D341Med (cell line): Measurements from ENCODE around the gene SHC2.
A peak's percentile ranks its signal among the peaks of the same experiment; 100 is the strongest.
"Not testable (repeated sequence)": the region's sequence is repeated elsewhere in the genome, so short reads cannot be mapped to it uniquely, and the experiment has no call there.

Experiments
- DNase-seq: peaks from one replicate; pipeline ENCODE4 v3.0.0; 2012; ENCODE audit warnings: low spot score

The SHC2 gene

DNA sequence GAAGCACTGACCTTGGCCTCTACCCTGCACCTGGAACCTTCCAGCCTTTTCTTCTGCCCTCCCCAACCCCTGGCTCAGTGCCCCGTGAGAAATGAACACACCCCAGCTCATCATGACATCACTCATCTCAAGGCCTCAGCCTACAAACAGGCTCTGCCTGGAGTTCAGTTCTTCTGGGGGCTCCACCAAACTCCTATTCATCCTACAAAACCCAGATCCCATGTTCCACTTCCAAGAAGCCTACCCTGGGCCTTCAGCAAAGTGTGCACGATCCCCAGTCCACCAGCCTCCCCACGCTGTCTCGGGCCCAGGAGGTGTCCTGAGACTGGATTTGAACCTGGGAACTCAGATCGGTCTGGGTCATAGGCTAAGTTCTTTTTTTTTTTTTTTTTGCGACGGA, 9.0 kb upstream of the SHC2 start:
- no peak for DNase-seq

DNA sequence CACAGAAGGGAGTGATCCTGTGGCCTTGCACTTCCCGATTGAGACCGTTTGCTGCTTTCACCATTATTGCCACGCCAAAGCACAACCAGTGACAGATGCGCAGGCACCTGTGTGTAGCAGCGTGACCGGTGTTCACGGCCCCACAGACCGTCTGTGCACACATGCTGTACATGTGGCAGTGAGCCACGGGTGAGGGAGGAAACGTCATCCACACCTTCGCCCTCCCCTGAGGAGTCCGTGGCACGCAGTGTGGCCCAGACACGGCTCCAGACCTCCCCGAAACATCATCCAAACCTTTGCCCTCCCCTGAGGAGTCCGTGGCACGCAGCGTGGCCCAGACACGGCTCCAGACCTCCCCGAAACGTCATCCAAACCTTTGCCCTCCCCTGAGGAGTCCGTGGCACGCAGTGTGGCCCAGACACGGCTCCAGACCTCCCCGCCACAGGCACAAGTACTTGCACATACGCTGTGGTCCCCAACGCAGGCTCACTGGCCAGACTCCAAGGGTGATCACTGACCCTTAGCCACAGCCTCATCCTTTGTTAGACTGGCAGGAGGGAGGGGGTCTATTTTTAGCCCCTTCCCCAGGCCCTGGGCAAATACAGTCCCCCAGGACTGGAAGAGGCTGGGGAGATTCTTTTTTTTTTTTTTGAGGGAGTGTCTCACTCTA, 7.9 kb upstream of the SHC2 start:
- no peak for DNase-seq

DNA sequence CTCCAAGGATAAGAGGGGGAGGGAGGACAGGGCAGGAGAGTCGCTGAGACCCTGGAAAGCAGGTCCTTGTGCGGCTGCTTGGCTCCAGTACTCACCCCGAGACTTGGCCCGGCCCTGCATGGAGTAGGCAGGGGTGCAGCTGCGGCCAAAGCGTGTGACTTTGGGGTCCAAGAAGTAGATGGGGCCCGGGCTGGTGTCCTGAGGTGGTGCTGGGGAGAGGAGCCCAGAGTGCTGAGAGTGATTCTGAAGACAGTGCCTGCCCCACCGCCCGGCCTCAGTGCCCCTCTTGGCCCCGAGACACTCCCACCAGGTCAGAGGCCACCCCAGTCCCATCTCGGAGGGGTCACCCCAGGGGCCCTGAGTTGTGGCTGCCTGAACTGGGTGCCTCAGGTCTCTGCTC, 6.7 kb upstream of the SHC2 start:
- no peak for DNase-seq

DNA sequence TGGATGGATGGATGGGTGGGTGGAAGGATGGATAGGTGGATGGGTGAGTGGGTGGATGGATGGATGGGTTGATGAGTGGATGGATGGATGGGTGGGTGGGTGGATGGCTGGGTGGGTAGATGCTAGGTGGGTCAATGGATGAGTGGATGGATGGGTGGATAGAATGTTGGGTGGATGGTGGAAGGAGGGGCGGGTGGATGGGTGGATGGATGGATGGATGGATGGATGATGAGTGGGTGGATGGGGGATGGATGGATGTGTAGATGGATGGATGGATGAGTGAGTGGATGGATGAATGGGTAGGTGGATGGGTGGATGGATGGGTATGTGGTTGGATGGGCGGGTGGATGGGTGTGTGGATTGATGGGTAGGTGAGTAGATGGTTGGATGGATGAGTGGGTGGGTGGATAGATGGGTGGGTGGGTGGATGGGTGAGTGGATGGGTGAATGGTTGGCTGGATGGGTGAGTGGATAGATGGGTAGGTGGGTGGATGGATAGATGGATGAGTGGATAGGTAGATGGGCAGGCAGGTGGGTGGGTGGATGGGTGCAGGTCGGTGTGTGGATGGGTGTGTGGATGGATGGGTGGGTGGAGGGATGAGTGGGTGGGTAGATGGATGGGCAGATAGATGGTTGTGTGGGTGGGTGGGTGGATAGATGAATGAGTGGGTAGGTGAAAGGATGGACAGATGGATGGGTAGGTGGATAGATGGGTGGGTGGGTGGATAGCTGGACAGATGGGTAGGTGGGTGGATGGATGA, 4.4 kb upstream of the SHC2 start:
- DNase-seq, result no peak

DNA sequence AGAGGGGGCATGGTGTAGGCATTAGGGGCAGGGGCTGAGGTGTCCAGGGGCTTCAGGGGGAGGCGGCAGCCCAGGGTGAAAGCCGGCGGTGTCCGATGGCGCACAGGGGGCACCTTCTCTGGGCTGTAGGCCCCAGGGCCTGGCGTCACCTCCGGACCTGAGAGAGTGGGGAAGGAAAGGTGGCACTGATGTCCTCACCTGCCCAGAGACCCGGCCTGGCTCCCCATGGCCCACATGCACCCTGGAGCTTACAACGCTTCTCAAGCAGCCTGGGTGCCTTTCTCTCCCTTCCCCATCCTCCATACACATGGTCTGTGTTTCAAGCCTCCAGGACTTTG, 3.3 kb upstream of the SHC2 start:
- no peak for DNase-seq

DNA sequence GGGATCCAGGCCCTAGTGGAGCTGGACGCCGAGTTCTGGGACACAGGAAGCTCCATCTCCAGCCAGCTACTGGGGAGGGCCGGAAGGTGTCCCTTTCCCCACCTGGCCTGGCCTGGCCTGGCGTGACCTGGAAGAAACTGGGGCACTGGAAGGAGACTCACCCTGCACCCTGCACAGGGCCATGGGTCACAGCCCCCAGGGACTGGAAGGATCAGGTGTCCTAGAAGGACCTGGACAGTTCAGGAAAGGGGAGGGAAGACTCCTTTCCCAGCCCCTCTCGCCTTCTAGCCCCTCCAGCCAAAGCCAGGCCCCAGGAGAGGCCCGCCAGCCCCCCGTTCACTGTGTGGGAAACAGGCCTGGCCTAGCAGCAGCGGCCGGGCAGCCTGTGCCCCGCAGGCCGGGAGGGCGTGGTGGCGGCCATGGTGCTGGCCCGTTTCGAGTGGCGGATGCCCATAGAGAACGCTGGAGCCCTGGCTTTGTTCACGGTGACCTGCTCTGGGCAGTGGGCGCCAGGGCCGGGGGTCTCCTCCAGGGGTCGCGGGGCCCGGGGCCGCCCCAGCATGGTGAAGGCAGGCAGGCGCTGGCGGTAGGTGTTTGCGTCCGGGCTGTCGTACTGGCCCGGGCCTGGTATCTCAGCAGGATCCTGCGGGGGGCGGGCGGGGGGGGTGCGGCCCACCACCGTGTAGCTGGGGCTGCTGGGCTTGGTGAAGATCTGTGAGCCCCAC, 2.8 kb upstream of the SHC2 start:
- DNase-seq, result no peak

DNA sequence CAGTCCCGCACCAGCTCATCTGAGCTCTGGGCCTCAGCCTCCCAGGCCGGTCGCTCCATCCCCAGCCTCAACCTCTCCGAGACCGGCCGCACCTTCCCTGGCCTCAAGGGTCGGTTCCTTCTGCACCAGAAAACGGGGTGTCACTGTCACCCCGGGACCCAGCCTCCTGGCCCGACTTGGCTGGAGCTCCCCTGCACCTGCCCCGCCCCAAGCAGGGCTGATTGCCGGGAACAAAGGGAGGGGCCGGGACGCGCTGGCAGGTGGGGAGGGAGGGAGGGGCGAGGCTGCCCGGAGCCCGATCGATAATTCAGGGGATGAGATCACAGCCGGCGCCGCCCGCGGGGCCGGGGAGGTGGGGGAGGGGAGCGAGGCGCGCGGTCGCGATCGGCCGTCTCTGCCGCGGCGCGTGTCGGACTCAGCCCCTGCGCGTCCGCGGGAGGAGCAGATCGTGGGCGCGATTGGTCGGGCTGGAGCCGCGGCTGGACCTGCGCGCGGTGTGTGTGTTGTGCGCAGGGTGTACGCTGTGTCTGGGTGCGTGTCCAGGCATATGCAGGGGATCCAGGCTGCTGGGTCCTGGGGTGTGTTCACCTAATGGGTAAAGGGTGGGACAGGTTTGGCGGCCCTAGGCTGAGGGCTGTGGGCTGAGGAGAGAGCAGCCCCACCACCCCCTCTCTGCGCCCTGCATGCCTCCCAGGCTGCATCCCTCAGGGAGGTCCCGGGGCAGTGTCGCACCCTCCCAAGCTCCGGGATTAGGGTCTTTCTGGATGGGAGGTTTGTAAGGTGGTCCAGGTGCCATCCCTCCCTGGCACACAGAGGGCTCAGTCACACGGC, 1.1 kb upstream of the SHC2 start:
- DNase-seq, result peak; percentile 85

DNA sequence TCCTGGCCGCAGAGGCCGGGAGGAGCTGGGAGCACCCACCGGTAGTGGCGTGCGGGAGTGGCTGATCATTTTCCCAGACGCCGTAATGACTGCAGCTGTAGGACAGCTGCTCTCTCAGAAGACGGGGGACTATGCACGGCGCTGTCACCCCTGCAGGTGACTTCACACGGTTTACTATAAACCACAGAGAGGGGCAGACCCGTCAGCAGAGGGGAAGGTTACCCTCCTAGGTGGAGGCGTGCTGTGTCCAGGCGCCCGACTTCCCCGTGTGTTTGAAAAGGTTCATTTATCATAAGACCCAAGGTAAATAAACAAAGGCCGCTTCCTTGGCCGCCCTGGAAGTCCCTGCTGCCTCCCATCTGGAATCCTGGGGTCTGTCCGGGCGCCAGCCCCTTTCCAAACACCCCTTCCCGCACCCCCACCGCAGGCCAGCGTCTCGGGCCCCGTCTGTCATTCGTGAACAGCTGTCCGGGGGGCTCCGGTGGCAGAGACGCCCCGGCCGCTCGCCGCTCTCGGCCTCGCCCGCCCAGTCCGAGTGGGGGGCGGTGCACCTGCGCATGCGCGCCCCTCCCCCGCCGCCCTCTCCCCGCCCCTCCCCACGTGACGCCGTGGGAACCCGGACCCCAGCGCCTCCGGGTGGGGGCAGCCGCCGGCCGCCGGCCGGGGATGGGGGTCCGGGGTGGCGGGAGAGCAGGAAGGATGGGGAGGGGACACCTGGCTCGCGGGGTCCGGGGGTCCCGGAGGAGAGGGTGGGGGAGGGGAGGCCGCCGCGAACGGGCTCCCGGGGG, 915 bp downstream of the SHC2 start:
- DNase-seq, result peak; percentile 93

DNA sequence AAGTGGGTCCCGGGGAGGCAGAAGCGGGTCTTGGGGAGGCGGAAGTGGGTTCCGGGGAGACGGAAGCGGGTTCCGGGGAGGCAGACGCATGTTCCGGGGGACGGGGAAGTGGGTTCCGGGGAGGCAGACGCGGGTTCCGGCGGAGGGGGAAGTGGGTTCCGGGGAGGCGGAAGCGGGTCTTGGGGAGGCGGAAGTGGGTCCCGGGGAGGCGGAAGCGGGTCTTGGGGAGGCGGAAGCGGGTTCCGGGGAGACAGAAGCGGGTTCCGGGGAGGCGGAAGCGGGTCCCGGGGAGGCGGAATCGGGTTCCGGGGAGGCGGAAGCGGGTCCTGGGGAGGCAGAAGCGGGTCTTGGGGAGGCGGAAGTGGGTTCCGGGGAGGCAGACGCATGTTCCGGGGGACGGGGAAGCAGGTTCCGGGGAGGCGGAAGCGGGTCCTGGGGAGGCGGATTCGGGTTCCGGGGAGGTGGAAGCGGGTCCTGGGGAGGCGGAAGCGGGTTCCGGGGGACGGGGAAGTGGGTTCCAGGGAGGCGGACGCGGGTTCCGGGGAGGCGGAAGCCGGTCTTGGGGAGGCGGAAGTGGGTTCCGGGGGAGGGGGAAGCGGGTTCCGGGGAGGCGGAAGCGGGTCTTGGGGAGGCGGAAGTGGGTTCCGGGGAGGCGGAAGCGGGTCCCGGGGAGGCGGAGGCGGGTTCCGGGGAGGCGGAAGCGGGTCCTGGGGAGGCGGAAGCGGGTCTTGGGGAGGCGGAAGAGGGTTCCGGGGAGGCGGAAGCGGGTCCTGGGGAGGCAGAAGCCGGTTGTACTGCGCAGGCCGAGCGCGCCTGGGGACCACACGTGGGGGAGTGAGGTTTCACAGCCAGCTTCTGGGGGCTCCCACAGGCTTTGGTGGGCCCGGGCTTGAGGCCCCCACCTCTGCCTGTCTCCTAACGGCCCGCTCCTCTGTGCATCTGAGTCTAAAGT, 2.5 kb downstream of the SHC2 start:
- DNase-seq, result no peak

DNA sequence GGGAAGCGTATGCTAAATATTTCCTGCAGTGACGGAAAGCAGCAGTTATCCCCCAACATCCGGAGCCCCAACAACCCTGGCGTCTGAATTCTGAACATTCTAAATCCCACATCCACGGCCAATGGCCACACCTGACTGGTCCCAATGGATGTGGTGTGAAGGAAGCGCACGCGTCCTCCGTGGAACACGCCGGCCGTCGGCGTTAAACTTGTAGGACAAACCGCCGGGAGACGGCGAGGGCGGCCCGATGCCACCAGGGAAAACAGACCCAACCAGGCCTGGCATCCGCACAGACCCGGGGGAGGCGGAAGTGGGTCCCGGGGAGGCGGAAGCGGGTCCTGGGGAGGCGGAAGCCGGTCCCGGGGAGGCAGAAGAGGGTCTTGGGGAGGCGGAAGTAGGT, 3.2 kb downstream of the SHC2 start:
- DNase-seq, result no peak

DNA sequence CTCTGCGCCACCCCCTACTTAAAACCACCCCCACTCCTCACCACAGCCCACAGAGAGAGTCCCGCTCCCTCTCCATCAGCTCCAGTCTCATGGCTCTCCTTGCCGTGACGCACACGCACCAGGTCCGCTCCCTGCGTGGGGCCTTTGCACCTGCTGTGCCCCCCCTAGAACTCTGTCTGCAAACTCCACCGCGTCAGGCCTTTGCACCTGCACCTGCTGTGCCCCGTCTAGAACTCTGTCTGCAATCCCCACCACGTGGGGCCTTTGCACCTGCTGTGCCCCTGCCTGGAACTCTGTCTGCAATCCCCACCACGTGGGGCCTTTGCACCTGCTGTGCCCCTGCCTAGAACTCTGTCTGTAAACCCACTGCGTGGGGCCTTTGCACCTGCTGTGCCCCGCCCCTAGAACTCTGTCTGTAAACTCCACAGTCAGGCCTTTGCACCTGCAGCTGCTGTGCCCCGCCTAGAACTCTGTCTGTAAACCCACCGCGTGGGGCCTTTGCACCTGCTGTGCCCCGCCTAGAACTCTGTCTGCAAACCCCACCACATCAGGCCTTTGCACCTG, 4.2 kb downstream of the SHC2 start:
- DNase-seq, result no peak

DNA sequence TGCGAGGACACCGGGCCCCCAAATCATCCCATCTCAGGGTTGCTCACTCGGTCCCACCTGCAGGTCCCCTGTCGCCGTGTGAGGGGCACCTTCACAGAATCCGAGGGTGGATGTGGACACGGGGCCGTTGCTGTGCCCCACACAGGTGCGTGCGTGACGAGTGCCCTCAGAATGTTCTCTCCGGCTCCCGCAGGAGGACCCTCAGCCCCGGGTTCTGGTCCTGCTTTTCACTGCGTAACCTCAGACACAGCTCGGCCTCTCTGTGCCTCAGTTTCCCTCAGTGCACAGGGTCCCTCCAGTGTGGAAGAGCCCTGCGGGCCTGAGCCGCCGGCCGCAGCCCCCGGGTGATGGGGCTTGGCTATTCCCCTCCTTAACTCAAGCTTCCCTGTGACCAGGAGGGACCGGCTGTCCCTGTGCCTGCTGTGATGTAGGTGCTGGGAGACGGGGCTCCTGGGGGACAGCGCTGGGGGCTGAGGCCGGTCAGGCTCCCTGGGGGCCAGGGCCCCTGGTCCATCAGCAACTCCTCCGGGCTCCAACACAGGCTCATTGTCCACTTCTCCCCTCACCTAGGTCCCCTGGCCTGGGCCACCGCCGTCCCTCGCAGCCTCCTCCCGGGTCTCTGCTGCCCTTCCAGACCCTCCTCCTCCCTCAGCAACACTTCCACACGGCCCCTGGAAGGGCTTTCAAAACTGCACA, 4.8 kb downstream of the SHC2 start:
- DNase-seq, result no peak

DNA sequence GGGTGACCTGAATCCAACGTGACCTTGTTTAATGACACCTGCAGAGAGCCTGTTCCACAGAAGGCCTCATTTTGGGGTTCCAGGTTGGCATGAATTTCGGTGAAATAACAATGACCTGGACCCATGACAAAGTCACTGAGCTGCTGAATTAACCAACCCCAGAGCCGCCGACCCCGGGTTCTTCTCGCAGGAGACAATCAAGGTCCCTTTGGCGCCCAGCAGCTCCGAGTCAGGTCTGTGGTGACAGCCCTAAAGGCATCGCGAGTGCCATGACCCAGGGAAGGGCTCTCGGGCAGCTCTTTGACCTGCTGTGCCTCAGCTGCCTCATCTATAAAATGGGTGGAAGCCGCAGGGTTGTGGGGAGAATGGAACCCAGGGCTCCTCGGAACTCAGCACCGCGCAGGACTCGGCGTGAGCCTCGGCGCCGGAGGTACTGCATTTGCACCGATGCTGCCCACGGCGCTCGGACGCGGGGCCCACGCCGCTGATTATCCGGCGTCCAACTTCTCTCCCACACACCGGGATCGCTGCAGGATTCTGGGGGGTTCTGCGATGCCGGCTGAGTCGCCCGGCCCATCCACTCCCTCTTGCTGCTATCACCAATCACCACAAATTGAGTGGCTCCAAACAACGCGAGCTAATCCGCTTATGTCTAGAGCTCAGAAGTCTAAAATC, 5.7 kb downstream of the SHC2 start:
- no peak for DNase-seq

DNA sequence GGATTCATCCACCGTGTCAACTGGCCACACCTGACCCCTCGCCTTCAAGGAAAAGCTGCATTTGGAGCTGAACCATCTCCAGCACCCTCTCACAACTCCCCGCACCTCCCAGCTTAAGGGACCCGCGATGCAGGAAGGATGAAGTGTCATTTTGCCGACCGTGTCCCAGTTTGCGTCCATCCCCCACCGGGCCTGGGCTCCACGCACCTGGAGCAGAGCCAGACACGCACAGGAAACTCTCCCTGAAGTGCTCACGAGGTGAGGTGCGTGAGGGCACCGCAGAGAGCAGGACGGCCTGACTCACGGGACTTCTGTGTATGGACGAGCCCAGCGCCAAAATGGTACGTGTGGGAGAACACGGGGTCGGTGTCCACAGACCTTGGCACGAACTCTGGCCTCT, 7.2 kb downstream of the SHC2 start:
- no peak for DNase-seq

DNA sequence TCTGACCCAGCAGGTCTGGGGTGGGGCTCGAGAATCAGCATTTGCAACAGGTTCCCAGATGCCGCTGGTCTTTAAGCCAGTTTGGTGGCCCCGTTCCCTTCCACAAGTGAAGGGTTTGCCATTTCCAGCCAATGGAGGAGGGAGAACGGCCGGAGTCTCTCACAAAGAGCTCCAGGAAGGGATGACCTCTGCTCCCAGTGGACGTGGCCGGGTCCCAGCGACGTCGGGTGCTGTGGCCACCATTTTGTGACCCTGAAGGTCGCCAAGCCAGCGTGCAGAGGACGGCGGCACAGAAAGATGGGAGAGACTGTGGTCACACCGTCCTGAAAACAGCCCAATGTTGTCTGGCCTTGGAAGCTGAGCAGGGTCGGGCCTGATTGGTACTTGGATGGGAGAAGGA, 8.0 kb downstream of the SHC2 start:
- no peak for DNase-seq

DNA sequence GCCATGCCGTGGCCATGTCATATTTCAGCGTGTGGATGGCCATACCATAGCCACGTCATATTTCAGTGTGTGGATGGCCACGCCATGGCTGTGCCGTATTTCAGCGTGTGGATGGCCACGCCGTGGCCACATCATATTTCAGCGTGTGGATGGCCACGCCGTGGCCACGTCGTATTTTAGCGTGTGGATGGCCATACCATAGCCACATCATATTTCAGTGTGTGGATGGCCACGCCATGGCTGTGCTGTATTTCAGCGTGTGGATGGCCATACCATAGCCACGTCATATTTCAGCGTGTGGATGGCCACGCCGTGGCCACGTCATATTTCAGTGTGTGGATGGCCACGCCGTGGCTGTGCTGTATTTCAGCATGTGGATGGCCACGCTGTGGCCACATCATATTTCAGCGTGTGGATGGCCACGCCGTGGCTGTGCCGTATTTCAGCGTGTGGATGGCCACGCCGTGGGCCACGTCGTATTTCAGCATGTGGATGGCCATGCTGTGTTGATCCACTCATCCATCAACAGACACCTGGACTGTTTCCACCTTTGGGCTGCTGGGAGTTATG, 9.8 kb downstream of the SHC2 start:
- DNase-seq, result not testable (repeated sequence)

DNA sequence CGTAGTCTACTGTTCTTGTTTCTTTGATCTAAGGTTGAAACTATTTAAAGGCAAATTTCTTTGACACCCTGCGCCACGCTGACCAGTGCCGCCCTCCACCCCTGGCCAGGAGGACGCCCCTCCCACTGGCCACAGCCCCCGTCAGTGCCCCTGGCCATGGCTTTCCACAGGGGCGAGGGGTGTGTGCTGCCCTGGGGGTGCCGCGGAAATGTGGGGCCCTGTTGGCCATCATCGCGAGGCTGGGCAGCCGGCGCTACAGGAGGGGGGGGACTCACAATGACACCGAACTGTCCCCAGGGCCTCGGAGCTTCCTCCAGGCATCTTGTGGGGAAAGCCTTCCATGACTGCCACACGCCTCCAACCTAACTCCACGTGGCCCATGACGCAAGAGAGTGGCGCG, 10.9 kb downstream of the SHC2 start:
- no peak for DNase-seq

DNA sequence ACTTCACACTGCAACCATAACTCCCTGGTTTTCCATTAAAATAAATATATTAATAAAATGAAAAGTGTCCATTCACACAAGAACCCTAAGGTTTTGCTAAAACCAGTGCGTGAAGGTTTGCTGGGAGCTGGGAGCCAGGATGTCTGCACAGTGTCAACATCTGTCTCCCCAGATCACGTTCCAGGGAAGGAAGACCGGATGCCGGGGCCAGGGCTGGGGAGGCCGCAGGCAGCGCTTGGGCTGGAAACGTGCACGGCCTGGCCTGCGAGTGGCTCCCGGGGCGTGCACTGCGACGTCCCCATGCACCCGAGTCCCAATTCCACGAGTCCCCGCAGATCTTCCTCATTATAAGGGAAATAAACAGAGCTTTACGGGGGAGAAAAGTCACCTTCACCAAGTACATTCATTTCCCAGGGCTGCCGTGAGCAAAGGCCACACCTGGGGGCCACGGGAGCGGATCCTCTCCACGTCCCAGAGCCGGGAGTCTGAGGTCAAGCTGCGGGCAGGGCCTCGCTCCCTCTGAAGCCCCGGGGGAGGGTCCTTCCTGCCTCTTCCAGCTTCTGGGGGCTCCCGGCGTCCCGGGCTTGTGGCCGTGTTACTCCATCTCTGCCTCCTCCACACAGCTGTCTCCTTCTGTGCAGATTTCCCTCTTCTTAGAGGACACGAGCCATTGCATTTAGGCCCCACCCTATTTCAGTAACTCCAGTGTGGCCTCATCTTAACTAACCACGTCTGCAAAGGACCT, 12.8 kb downstream of the SHC2 start:
- DNase-seq, result no peak
